Stimulated activated naive CD8-positive, alpha-beta T cell treated with anti-CD3 and anti-CD28 coated beads, Interleukin-15, amount 100 ng/mL, for 72 hours (primary cell): ENCODE results near the gene CRIM1.

Source experiments
- ATAC-seq: fragments of 150-1000 bp; cut with Tn5 transposase; 2 replicates; pipeline ENCODE4 v1.10.0; 2021; ENCODE audit warnings: mild to moderate bottlenecking, moderate library complexity
- DNase-seq, 2 donors: peaks; one replicate each; pipeline ENCODE4 v3.0.0; 2021 to 2022
- H3K27ac Mint-ChIP-seq, 2 donors: one replicate each; pipeline ENCODE4 v1.8.0; 2022; ENCODE audit warnings: mild to moderate bottlenecking in 2 of 2, mixed read lengths in 2 of 2, moderate library complexity in 2 of 2
- H3K27me3 Mint-ChIP-seq: one replicate; pipeline ENCODE4 v1.8.0; 2022; ENCODE audit warnings: mixed read lengths
- H3K4me1 Mint-ChIP-seq: one replicate; pipeline ENCODE4 v1.8.0; 2022; ENCODE audit warnings: mild to moderate bottlenecking, mixed read lengths
- H3K4me3 Mint-ChIP-seq, 2 donors: one replicate each; pipeline ENCODE4 v1.8.0; 2022; ENCODE audit warnings: mild to moderate bottlenecking in 2 of 2, mixed read lengths in 2 of 2, moderate library complexity in 1 of 2
- H3K9me3 Mint-ChIP-seq, 2 donors: one replicate each; pipeline ENCODE4 v1.8.0; 2022; ENCODE audit warnings: mixed read lengths in 2 of 2

CRIM1 gene

DNA sequence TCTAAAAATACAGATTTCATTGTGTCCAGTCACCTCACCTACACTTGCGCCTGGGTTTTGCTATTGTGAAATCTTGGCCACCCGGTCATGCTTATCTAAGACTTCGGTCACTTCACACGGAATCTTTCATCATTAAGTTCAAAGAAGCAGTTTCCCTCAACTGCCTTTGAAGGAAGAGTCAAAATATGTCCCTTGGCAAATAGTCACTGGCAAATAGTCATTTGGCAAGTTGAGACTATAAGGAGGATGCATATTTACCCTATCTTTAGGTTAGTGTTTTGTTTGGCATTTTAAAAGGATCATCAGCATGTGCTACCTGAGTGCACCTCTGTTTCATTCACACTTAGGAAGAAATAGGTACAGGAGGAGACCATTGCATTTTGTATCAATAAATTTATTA is 146.5 kb downstream of the CRIM1 start:
- H3K9me3 Mint-ChIP-seq = no peaks in the 10 kb centered on the region
- H3K4me3 Mint-ChIP-seq = no peak overlapping the region
- no peak overlapping the region for H3K27ac Mint-ChIP-seq
- ATAC-seq (no peak), DNase-seq (no peak)
- H3K4me1 Mint-ChIP-seq = no peaks in the 10 kb centered on the region
- no peaks in the 10 kb centered on the region for H3K27me3 Mint-ChIP-seq

- Mint-ChIP-seq H3K9me3 (no peaks in the 10 kb centered on the region), H3K4me1 (peaks cover 4% of the 10 kb centered on the region), H3K4me3 (no peak overlapping the region), H3K27me3 (no peaks in the 10 kb centered on the region), H3K27ac (no peak overlapping the region)
- DNase-seq = peak; percentile 7 to 14
- ATAC-seq = peak; percentile 94
These were observed 151.8 kb downstream of the CRIM1 start for GRCh38 chr2:36507408-36507812.

DNA sequence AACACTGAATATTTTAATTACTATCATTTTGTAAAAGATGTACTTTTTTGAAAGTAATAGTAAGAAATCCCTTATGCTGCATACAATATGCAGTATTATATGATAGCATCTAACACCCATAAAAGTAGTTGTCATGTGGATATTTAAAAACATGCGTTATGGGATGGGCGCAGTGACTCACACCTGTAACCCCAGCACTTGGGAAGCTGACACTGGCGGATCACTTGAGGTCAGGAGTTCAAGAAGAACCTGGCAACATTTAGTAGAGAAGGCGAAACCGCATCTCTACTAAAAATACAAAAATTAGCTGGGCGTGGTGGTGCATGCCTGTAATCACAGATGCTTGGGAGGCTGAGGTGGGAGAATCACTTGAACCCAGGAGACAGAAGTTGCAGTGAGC is 153.5 kb downstream of the CRIM1 start:
- Mint-ChIP-seq H3K4me3 (no peak overlapping the region), H3K27me3 (no peaks in the 10 kb centered on the region), H3K27ac (no peak overlapping the region), H3K4me1 (peaks cover 4% of the 10 kb centered on the region), H3K9me3 (no peaks in the 10 kb centered on the region)
- no peak for ATAC-seq
- DNase-seq = no peak

DNA sequence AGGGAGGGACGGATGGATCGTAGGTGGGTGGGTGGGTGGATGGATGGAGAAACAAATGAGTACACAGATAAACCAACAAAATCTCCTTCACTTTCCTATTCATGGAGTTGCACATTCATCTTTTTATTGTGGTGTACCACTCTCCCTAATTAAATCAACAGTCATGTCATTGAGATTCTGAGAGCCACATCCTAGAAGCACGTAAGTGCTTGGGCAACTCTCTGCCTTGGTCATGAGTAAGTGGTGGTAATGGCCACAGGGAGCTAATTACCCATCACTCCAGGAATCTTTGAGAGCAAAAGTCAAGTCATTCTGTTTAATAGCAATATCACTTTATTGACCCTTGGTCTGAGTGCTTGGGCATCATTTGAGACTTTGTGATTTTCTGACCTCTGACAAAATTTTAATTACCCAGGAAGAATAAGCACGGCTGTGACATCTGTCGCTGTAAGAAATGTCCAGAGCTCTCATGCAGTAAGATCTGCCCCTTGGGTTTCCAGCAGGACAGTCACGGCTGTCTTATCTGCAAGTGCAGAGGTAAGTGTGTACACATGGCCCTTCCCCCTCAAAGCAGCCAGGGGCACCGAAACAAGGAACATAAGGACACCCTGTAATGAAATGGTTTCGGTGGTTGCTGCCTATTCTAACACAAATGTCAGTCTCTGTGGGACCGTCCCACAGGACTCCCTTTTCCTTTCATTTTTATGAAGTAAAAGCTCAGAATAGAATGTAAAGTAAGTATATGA is 156.5 kb downstream of the CRIM1 start:
- ATAC-seq = no peak

GRCh38 chr2:36512705-36513104 is 157.1 kb downstream of the CRIM1 start:
- H3K27me3 Mint-ChIP-seq = no peaks in the 10 kb centered on the region
- no peaks in the 10 kb centered on the region for H3K9me3 Mint-ChIP-seq
- no peak overlapping the region for H3K27ac Mint-ChIP-seq
- ATAC-seq (no peak), DNase-seq (no peak)
- H3K4me3 Mint-ChIP-seq = no peak overlapping the region
- peaks cover 4% of the 10 kb centered on the region for H3K4me1 Mint-ChIP-seq

More for the DNA sequence above, 156.5 kb downstream of the CRIM1 start:
- Mint-ChIP-seq H3K4me1 (peaks cover 4% of the 10 kb centered on the region), H3K9me3 (no peaks in the 10 kb centered on the region), H3K27me3 (no peaks in the 10 kb centered on the region), H3K4me3 (no peak overlapping the region), H3K27ac (no peak overlapping the region)
- no peak for DNase-seq

DNA sequence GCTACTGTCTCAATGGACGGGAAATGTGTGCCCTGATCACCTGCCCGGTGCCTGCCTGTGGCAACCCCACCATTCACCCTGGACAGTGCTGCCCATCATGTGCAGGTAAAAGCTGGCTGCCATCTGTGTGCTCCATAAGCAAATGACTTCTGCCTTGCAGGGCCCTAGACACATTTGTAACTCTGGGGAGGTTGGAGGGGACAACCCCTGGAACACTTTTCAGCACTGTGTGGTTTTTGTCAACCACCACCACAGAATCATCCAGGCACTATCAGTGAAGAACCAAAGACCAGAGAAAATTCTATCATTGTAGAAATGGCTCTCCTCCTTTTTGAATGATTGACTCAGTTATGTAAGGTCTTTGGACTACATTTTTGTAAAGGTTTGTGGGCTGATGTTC is 158.1 kb downstream of the CRIM1 start:
- H3K4me1 Mint-ChIP-seq = peaks cover 4% of the 10 kb centered on the region
- ATAC-seq = no peak
- no peak for DNase-seq
- H3K27me3 Mint-ChIP-seq = no peaks in the 10 kb centered on the region
- no peak overlapping the region for H3K4me3 Mint-ChIP-seq
- peak overlapping the region in 1 of 2 donors; percentile 37 for H3K27ac Mint-ChIP-seq
- no peaks in the 10 kb centered on the region for H3K9me3 Mint-ChIP-seq

DNA sequence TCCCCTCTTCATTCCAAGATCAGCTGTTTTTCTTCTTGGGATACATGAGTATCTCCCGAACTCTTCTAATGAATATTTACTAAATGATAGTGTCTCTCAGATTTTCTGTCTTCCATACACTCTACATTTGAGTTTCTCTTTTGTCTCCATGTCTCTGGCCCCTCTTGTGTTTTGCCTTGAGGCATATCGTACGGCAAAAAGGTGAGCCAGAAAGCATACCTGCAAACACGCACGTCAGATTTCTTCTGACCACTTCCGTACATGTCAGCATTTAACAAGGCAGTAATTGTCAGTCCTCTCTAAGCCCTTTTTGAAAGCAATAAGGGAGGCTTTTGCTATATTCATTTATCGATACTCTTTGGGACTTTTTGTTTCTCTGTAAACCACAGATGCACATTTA is 160.0 kb downstream of the CRIM1 start:
- no peak for ATAC-seq
- Mint-ChIP-seq H3K4me3 (no peak overlapping the region), H3K9me3 (no peaks in the 10 kb centered on the region), H3K27ac (no peak overlapping the region), H3K27me3 (no peaks in the 10 kb centered on the region), H3K4me1 (peaks cover 4% of the 10 kb centered on the region)
- no peak for DNase-seq

- H3K27me3 Mint-ChIP-seq = no peaks in the 10 kb centered on the region
- ATAC-seq = no peak
- no peak overlapping the region for H3K27ac Mint-ChIP-seq
- no peaks in the 10 kb centered on the region for H3K9me3 Mint-ChIP-seq
- peaks cover 4% of the 10 kb centered on the region for H3K4me1 Mint-ChIP-seq
- DNase-seq = no peak
- H3K4me3 Mint-ChIP-seq = no peak overlapping the region
These were observed 160.7 kb downstream of the CRIM1 start for GRCh38 chr2:36516136-36516870.

DNA sequence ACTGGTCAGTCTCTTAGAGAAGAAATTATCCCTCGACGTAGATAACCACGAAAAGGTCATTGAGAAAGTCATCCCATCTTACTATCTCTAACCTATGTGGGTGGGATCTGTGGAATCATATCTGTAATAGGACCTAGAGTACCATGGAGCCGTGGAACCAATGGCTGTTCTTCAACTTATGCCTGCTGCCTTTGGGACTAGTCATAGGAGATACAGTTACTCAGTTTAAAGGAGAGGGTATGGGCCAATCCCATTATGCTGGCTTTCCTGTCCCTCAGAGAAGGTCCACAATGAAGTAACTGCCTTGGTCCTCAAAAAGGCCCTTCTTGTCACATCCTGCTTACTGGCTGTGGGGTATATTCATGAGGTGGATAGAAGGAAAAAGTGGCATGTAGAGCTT is 164.9 kb downstream of the CRIM1 start:
- Mint-ChIP-seq H3K27me3 (no peaks in the 10 kb centered on the region), H3K4me3 (no peak overlapping the region), H3K27ac (no peak overlapping the region), H3K4me1 (no peaks in the 10 kb centered on the region), H3K9me3 (no peaks in the 10 kb centered on the region)
- ATAC-seq (no peak), DNase-seq (no peak)

- Mint-ChIP-seq H3K4me1 (no peaks in the 10 kb centered on the region), H3K4me3 (no peak overlapping the region), H3K9me3 (no peaks in the 10 kb centered on the region), H3K27ac (no peak overlapping the region), H3K27me3 (no peaks in the 10 kb centered on the region)
- no peak for DNase-seq
- no peak for ATAC-seq
These were observed 167.6 kb downstream of the CRIM1 start for GRCh38 chr2:36523153-36523552.

DNA sequence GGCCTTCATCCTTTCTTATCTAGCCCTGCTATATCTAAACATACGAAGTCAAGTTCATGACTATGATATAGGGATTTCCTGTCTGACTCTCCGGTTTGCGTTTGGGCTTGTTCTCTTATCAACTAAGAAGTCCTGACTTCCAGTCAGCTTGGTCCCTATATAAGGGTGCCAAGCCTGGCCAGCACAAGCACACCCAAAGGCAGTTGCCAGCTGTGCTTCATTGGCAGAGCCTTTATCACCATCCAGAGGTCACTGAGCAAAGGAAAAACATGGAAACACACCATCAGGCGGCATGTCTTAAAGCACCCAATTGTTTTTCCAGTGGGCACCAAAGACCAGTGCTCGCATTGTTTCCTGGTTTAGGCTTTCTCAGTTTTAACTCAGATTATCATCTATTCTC is 169.7 kb downstream of the CRIM1 start:
- no peak overlapping the region for H3K4me3 Mint-ChIP-seq
- H3K9me3 Mint-ChIP-seq = no peaks in the 10 kb centered on the region
- H3K27ac Mint-ChIP-seq = no peak overlapping the region
- no peaks in the 10 kb centered on the region for H3K4me1 Mint-ChIP-seq
- ATAC-seq = no peak
- H3K27me3 Mint-ChIP-seq = no peaks in the 10 kb centered on the region
- DNase-seq = no peak

DNA sequence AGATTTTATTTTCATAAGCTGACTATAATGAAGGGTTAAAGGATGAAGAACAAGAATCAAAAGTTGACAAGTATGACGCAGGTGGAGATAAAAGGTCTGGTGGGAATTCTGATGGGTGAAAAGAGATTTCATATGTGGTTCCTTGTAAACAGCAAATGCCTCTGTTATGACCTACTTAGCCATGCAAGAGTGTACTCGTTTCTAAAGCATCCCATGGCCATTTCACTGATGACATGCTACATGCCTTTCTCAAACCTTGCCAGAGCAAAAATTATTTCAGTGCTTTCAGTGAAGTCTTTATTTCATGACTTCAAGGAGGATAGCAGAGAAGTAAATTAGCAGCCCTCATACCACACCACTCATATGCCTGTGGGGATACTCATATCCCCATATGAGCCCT is 170.6 kb downstream of the CRIM1 start:
- no peak for DNase-seq
- H3K9me3 Mint-ChIP-seq = no peaks in the 10 kb centered on the region
- no peaks in the 10 kb centered on the region for H3K27me3 Mint-ChIP-seq
- H3K27ac Mint-ChIP-seq = no peak overlapping the region
- H3K4me3 Mint-ChIP-seq = no peak overlapping the region
- H3K4me1 Mint-ChIP-seq = no peaks in the 10 kb centered on the region
- ATAC-seq = no peak

- H3K4me3 Mint-ChIP-seq = no peak overlapping the region
- no peak overlapping the region for H3K27ac Mint-ChIP-seq
- no peak for DNase-seq
- no peaks in the 10 kb centered on the region for H3K27me3 Mint-ChIP-seq
- ATAC-seq = no peak
- no peaks in the 10 kb centered on the region for H3K9me3 Mint-ChIP-seq
- no peaks in the 10 kb centered on the region for H3K4me1 Mint-ChIP-seq
These were observed 172.7 kb downstream of the CRIM1 start for GRCh38 chr2:36528274-36528673.

GRCh38 chr2:36528766-36529392 is 173.3 kb downstream of the CRIM1 start:
- Mint-ChIP-seq H3K9me3 (no peaks in the 10 kb centered on the region), H3K4me3 (no peak overlapping the region), H3K27me3 (no peaks in the 10 kb centered on the region), H3K27ac (no peak overlapping the region), H3K4me1 (no peaks in the 10 kb centered on the region)
- ATAC-seq (no peak), DNase-seq (no peak)

GRCh38 chr2:36530178-36530982 is 174.8 kb downstream of the CRIM1 start:
- DNase-seq (no peak), ATAC-seq (no peak)
- Mint-ChIP-seq H3K27me3 (no peaks in the 10 kb centered on the region), H3K27ac (no peak overlapping the region), H3K4me3 (no peak overlapping the region), H3K9me3 (no peaks in the 10 kb centered on the region), H3K4me1 (no peaks in the 10 kb centered on the region)

DNA sequence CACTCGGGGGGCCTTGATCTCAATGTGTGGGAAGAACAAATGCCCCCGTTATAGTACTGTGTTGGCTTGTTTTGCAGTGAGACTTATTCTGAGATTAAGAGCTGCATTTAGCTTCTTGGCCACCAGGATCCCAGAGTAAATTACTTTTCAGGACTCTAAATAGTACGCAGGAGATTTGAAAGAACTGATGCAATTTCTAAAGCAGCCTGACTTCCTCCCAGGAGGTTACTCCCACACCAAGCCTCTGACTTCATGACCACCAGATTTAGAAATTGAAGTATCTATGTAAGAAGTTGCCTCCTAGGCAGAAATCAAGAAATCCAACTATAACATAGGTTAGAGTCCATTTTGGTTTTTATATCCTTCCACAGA is 175.4 kb downstream of the CRIM1 start:
- Mint-ChIP-seq H3K9me3 (no peaks in the 10 kb centered on the region), H3K27me3 (no peaks in the 10 kb centered on the region), H3K4me3 (no peak overlapping the region), H3K27ac (no peak overlapping the region), H3K4me1 (no peaks in the 10 kb centered on the region)
- no peak for ATAC-seq
- no peak for DNase-seq
